Panc1 (cell line): ENCODE measurements around the gene CRYZ. TPM values are rescaled to one million over a fixed set of nuclear protein-coding genes. Genes with fewer than 3 reads are reported as not detected.
"Not testable (repeated sequence)": the region's sequence is repeated elsewhere in the genome, so short reads cannot be mapped to it uniquely, and the experiment has no call there.

Experiments used
- ATAC-seq: fragments of 200-7000 bp; cut with Tn5 transposase; 2 replicates; pipeline ENCODE4 v1.9.1; 2020; ENCODE audit warnings: mild to moderate bottlenecking, moderate library complexity
- BruUV-seq: library from RNA; stranded (reverse); fragments of 400-500 nt; replicated peaks from 2 replicates; lab custom pipeline; 2021; lab: Mats Ljungman, UMichigan
- CTCF ChIA-PET: fragments of 300-600 bp; sonication (Branson Sonifier 250); formaldehyde crosslinking; loops from one replicate; lab custom pipeline; 2022; ENCODE audit warnings: antibody characterized with exemption; lab: Charles Lee
- POLR2A ChIA-PET: fragments of 300-600 bp; sonication (Branson Sonifier 250); formaldehyde crosslinking; loops from one replicate; lab custom pipeline; 2022; ENCODE audit warnings: antibody characterized with exemption; lab: Charles Lee
- DNase-seq: peaks from one replicate; pipeline ENCODE4 v3.0.0-alpha.2; 2010; ENCODE audit warnings: low read depth, low spot score
- H3K27ac ChIP-seq: 2 replicates; pipeline ENCODE4 v1.5.1; 2011; ENCODE audit warnings: mild to moderate bottlenecking, low read length, inconsistent platforms
- H3K27me3 ChIP-seq: fragments of 200-500 bp; sonication (Bioruptor generic); 2 replicates; pipeline ENCODE4 v1.6.0; 2014; ENCODE audit warnings: low read length, inconsistent platforms; ENCODE audit not compliant: control insufficient read depth, insufficient read depth
- H3K36me3 ChIP-seq: fragments of 200-500 bp; sonication (Bioruptor generic); 2 replicates; pipeline ENCODE4 v1.5.1; 2014; ENCODE audit warnings: inconsistent platforms, mild to moderate bottlenecking, low read length, moderate library complexity; ENCODE audit not compliant: control insufficient read depth, insufficient read depth
- H3K4me1 ChIP-seq: 2 replicates; pipeline ENCODE4 v1.5.1; 2011; ENCODE audit warnings: inconsistent platforms, mild to moderate bottlenecking, low read length, moderate library complexity; ENCODE audit not compliant: control insufficient read depth, insufficient read depth
- H3K4me3 ChIP-seq, 2 experiments: 2 replicates each; pipeline ENCODE4 v1.5.1; 2011 to 2012; ENCODE audit warnings: low read depth in 2 of 2, low read length in 2 of 2, mild to moderate bottlenecking in 2 of 2, inconsistent platforms in 1 of 2, moderate library complexity in 1 of 2
- H3K9me3 ChIP-seq: fragments of 200-500 bp; sonication (Bioruptor generic); 2 replicates; pipeline ENCODE4 v1.5.1; 2014; ENCODE audit warnings: low read depth, mild to moderate bottlenecking, inconsistent platforms, low read length, moderate library complexity; ENCODE audit not compliant: control insufficient read depth, insufficient read depth
- in situ Hi-C: cut with HindIII; loops from 2 replicates; pipeline ENCODE4 v1.10.0; 2016; ENCODE audit warnings: low sequenced_read_pairs, low pct_unique_long_range_greater_than_20kb
- intact Hi-C: fragments of 100-400 bp; cut with micrococcal nuclease; formaldehyde crosslinking; loops from one replicate; pipeline ENCODE4 v1.10.0; 2022; ENCODE audit not compliant: unreplicated experiment
- total RNA-seq: library from RNA; stranded (reverse); gene quantifications from one replicate; pipeline ENCODE4 v1.2.1, GENCODE V29; 2021; ENCODE audit not compliant: unreplicated experiment
- TF ChIP-seq, protein P1 (sequence below): fragments of 450-650 bp; IDR thresholded peaks from 2 replicates; pipeline ENCODE4 v1.5.1; 2017; ENCODE audit warnings: mild to moderate bottlenecking
- TF ChIP-seq, protein P2 (sequence below), 2 experiments: IDR thresholded peaks; 2 replicates each; pipeline ENCODE4 v1.6.1; 2011 to 2012; ENCODE audit warnings: low read depth in 2 of 2, control low read depth in 1 of 2, low read length in 1 of 2, mild to moderate bottlenecking in 1 of 2, moderate library complexity in 1 of 2; ENCODE audit not compliant: insufficient read depth in 1 of 2

CRYZ gene
- total RNA-seq, 1 experiment from 2014 or later: 32.7 TPM

DNA sequence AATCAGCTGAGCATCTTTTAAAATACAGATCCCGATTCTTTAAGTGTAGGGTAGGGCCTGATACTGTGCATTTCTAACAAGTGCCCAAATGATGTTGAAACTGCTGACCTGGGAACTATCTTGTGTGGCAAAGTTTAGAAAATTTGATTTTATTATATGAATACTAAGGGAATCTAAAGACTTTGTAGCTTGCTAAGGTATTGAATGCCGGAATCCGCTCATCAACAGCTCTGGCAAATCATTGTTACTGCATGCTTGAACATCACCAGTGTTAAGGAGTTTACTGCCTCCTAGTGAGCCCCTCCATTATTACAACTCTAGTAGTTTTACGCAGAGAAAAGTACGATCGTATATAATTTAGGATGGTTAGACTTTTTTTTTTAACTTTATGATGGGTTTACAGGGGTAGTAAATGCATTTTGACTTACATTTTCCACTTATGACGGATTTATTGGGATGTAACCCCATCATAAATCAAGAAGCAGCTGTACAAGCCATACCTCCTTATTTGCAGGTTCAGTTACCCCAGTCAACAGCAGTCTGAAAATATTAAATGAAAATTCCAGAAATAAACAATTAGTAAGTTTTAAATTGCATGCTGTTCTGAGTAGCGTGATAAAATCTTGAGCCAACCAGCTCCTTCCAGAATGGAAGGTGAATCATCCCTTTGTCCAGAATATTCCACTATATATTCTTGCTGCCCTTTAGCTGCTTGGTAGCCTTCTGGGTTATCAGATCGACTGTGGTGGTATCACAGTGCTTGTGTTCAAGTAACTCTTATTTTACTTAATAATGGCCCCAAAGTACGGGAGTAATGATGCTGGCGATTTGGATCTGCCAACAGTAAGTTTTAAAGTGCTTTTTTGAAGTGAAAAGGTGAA lies 994 bp upstream of the CRYZ start:
- CTCF ChIA-PET: interaction anchor here (0.6 to 1.1 kb wide), 3 partner anchors 44 to 931 kb away, joined by 3 to 10 read pairs (median 5); no protein-coding TSS in a partner anchor
- no TSS peak for BruUV-seq
- ATAC-seq (peak; percentile 73), DNase-seq (peak; percentile 81)
- H3K36me3 ChIP-seq: peaks cover 13% of the 10 kb centered on the region; the same call in 1 of the 2 replicates
- in situ Hi-C loops: no loop called here
- peak overlapping the region; percentile 93 for H3K27ac ChIP-seq
- POLR2A ChIA-PET: interaction anchor here (1.0 kb wide), 1 partner anchor 12 kb away, joined by 3 read pairs; no protein-coding TSS in a partner anchor
- TF ChIP-seq, protein P1, sequence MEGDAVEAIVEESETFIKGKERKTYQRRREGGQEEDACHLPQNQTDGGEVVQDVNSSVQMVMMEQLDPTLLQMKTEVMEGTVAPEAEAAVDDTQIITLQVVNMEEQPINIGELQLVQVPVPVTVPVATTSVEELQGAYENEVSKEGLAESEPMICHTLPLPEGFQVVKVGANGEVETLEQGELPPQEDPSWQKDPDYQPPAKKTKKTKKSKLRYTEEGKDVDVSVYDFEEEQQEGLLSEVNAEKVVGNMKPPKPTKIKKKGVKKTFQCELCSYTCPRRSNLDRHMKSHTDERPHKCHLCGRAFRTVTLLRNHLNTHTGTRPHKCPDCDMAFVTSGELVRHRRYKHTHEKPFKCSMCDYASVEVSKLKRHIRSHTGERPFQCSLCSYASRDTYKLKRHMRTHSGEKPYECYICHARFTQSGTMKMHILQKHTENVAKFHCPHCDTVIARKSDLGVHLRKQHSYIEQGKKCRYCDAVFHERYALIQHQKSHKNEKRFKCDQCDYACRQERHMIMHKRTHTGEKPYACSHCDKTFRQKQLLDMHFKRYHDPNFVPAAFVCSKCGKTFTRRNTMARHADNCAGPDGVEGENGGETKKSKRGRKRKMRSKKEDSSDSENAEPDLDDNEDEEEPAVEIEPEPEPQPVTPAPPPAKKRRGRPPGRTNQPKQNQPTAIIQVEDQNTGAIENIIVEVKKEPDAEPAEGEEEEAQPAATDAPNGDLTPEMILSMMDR: peak; percentile 78; the same call in 1 of the 2 replicates
- TF ChIP-seq, protein P2, sequence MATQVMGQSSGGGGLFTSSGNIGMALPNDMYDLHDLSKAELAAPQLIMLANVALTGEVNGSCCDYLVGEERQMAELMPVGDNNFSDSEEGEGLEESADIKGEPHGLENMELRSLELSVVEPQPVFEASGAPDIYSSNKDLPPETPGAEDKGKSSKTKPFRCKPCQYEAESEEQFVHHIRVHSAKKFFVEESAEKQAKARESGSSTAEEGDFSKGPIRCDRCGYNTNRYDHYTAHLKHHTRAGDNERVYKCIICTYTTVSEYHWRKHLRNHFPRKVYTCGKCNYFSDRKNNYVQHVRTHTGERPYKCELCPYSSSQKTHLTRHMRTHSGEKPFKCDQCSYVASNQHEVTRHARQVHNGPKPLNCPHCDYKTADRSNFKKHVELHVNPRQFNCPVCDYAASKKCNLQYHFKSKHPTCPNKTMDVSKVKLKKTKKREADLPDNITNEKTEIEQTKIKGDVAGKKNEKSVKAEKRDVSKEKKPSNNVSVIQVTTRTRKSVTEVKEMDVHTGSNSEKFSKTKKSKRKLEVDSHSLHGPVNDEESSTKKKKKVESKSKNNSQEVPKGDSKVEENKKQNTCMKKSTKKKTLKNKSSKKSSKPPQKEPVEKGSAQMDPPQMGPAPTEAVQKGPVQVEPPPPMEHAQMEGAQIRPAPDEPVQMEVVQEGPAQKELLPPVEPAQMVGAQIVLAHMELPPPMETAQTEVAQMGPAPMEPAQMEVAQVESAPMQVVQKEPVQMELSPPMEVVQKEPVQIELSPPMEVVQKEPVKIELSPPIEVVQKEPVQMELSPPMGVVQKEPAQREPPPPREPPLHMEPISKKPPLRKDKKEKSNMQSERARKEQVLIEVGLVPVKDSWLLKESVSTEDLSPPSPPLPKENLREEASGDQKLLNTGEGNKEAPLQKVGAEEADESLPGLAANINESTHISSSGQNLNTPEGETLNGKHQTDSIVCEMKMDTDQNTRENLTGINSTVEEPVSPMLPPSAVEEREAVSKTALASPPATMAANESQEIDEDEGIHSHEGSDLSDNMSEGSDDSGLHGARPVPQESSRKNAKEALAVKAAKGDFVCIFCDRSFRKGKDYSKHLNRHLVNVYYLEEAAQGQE (IDR thresholded peaks at IDR 0.05; ENCODE audit: insufficient read depth in 1 of 2, low read depth in 2 of 2, low read length in 1 of 2): no peak
- no peaks in the 10 kb centered on the region for H3K27me3 ChIP-seq
- peak overlapping the region; percentile 72 to 73 for H3K4me3 ChIP-seq
- peaks cover 2% of the 10 kb centered on the region; the same call in 1 of the 2 replicates for H3K9me3 ChIP-seq
- intact Hi-C loops: no loop called here
- H3K4me1 ChIP-seq: peaks cover 11% of the 10 kb centered on the region

DNA sequence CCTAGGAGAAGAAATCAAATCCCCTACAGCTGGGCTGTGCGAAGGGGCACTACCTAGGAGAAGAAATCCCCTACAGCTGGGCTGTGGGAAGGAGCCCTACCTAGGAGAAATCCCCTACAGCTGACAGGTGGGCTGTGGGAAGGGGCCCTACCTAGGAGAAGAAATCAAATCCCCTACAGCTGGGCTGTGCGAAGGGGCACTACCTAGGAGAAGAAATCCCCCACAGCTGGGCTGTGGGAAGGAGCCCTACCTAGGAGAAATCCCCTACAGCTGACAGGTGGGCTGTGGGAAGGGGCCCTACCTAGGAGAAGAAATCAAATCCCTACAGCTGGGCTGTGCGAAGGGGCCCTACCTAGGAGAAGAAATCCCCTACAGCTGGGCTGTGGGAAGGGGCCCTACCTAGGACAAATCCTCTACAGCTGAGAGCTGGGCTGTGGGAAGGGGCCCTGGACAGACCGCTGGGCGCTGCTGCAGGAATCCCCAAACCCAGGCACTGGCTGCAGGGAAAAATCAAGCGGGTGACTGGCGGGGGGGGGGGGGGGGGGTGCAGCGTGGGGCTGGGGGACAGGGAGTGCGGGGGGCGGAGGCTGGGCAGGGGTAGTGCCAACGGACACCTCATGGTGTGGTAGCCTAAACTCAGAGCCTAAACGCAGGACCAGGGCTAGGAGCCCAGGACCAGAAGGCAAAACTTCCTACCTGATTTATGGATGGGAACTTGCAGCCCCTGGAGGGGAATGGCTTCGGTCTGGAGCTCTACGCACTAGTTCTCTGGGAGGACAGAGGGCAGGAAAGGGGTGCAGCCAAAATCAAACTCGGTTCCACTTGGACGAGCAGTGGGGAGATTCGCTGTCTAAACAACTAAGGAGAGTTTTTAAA lies 541 bp downstream of the CRYZ start:
- intact Hi-C loops, DNase-seq, BruUV-seq, in situ Hi-C loops, H3K27me3 ChIP-seq, H3K9me3 ChIP-seq: not testable (repeated sequence)
- Histone ChIP-seq H3K36me3 (peaks cover 12% of the 10 kb centered on the region; the same call in 1 of the 2 replicates), H3K27ac (peak overlapping the region; percentile 93), H3K4me3 (peak overlapping the region; percentile 72 to 73), H3K4me1 (peaks cover 11% of the 10 kb centered on the region)
- ATAC-seq: peak; percentile 60
- ChIA-PET POLR2A (interaction anchor here (1.0 kb wide), 1 partner anchor 10 kb away, joined by 3 read pairs; no protein-coding TSS in a partner anchor), CTCF (interaction anchor here (0.5 to 0.6 kb wide), 2 partner anchors 404 to 883 kb away, joined by 3 read pairs; no protein-coding TSS in a partner anchor)
